Measurements from ENCODE around the gene CDH22. TPM values are rescaled to one million over a fixed set of nuclear protein-coding genes. Genes with fewer than 3 reads are reported as not detected.

Gene CDH22
- total and polyA plus RNA-seq, 12 donors: 0.19 to 2.9 (median 0.97) TPM; not detected in 4

- no peak for DNase-seq
- TF ChIP-seq POLR2A (IDR thresholded peaks at IDR 0.05) (no peak), CTCF (IDR thresholded peaks at IDR 0.05) (no peak)
- peaks cover 16 to 34% of the 10 kb centered on the region in 2 donors for H3K4me1 ChIP-seq (replicated peaks in 1 of 2)
- no peaks in the 10 kb centered on the region for H3K9me3 ChIP-seq (replicated peaks in 1 of 3)
- H3K36me3 ChIP-seq (replicated peaks in 1 of 2): no peaks in the 10 kb centered on the region
- 62 to 66% (median 64%) methylated on average over 8 to 25 of the region's 25 CpGs for WGBS, 4 donors
- no peaks in the 10 kb centered on the region for H3K27me3 ChIP-seq
- no peak overlapping the region for H3K4me3 ChIP-seq
- intact Hi-C loops (cut with DNase I): loop anchor here (5.0 to 10.0 kb wide), 2 partner anchors 216 to 223 kb away; no protein-coding TSS in a partner anchor
- H3K27ac ChIP-seq: no peak overlapping the region
Measured at GRCh38 chr20:46347841-46348803, 39.8 kb upstream of the CDH22 start.

GRCh38 chr20:46346770-46347169 is 38.5 kb upstream of the CDH22 start:
- Histone ChIP-seq H3K36me3 (replicated peaks in 1 of 2) (no peaks in the 10 kb centered on the region), H3K27me3 (peaks cover 8% of the 10 kb centered on the region), H3K9me3 (replicated peaks in 1 of 3) (no peaks in the 10 kb centered on the region), H3K27ac (no peak overlapping the region), H3K4me1 (replicated peaks in 1 of 2) (peaks cover 12 to 35% of the 10 kb centered on the region in 2 donors), H3K4me3 (no peak overlapping the region)
- no peak for DNase-seq
- TF ChIP-seq CTCF (IDR thresholded peaks at IDR 0.05): no peak
- no peak for TF ChIP-seq POLR2A (IDR thresholded peaks at IDR 0.05)
- 79 to 86% (median 85%) methylated on average over 8 of the region's 8 CpGs for whole genome bisulfite sequencing, 4 donors
- intact Hi-C loops (cut with DNase I): loop anchor here (5.0 to 10.0 kb wide), 2 partner anchors 214 to 222 kb away; no protein-coding TSS in a partner anchor

- Histone ChIP-seq H3K27ac (no peak overlapping the region), H3K27me3 (peaks cover 12% of the 10 kb centered on the region), H3K36me3 (replicated peaks in 1 of 2) (no peaks in the 10 kb centered on the region), H3K9me3 (replicated peaks in 1 of 3) (no peaks in the 10 kb centered on the region), H3K4me1 (replicated peaks in 1 of 2) (peaks cover under 1 to 14% of the 10 kb centered on the region in 2 donors), H3K4me3 (no peak overlapping the region)
- intact Hi-C loops (cut with DNase I): loop anchor here (5.0 to 10.0 kb wide), 2 partner anchors 212 to 220 kb away; no protein-coding TSS in a partner anchor
- DNase-seq: no peak
- TF ChIP-seq CTCF (IDR thresholded peaks at IDR 0.05) (no peak), POLR2A (IDR thresholded peaks at IDR 0.05) (no peak)
- WGBS, 4 donors: 57 to 81% (median 67%) methylated on average over 8 of the region's 8 CpGs
Measured at GRCh38 chr20:46344488-46345162, 36.3 kb upstream of the CDH22 start.

GRCh38 chr20:46343975-46344357 is 35.7 kb upstream of the CDH22 start:
- intact Hi-C loops (cut with DNase I): loop anchor here in 1 of 2 donors (10.0 kb wide), 1 partner anchor 219 kb away; no protein-coding TSS in a partner anchor
- Histone ChIP-seq H3K27me3 (peaks cover 12% of the 10 kb centered on the region), H3K27ac (no peak overlapping the region), H3K9me3 (replicated peaks in 1 of 3) (no peaks in the 10 kb centered on the region), H3K4me3 (no peak overlapping the region), H3K36me3 (replicated peaks in 1 of 2) (no peaks in the 10 kb centered on the region), H3K4me1 (replicated peaks in 1 of 2) (peaks cover 0 to 7% of the 10 kb centered on the region in 2 donors)
- 62 to 72% (median 64%) methylated on average over 2 of the region's 2 CpGs; no CpG with 5 or more reads in 1 of the 4 donors for WGBS, 4 donors
- no peak for DNase-seq
- no peak for TF ChIP-seq POLR2A (IDR thresholded peaks at IDR 0.05)
- no peak for TF ChIP-seq CTCF (IDR thresholded peaks at IDR 0.05)

Data from adrenal gland (tissue), 12 donors.